ENCODE results near the gene ZSWIM5.
"Not testable (repeated sequence)": the region's sequence is repeated elsewhere in the genome, so short reads cannot be mapped to it uniquely, and the experiment has no call there.

GRCh38 chr1:45246359-45246758 lies 40.0 kb upstream of the ZSWIM5 start:
- TF ChIP-seq FOXP2 (optimal IDR thresholded peaks at IDR 0.05; ENCODE audit: control extremely low read depth, extremely low read length, insufficient read depth); EZH2 (IDR thresholded peaks at IDR 0.05): not testable (repeated sequence)
